GM08714 (cell line): Measurements from ENCODE around the gene OR5A2.
"Not testable (repeated sequence)": the region's sequence is repeated elsewhere in the genome, so short reads cannot be mapped to it uniquely, and the experiment has no call there.

Source experiments
- H3K4me3 ChIP-seq: fragments of 200-500 bp; sonication (Bioruptor generic); 2 replicates; pipeline ENCODE4 v1.5.1; 2014; ENCODE audit warnings: mild to moderate bottlenecking, low read length, inconsistent platforms
- ZNF274 ChIP-seq: IDR thresholded peaks from 2 replicates; pipeline ENCODE4 v1.6.1; 2012; ENCODE audit warnings: mild to moderate bottlenecking, low read depth, low read length

Gene OR5A2, protein sequence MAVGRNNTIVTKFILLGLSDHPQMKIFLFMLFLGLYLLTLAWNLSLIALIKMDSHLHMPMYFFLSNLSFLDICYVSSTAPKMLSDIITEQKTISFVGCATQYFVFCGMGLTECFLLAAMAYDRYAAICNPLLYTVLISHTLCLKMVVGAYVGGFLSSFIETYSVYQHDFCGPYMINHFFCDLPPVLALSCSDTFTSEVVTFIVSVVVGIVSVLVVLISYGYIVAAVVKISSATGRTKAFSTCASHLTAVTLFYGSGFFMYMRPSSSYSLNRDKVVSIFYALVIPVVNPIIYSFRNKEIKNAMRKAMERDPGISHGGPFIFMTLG

DNA sequence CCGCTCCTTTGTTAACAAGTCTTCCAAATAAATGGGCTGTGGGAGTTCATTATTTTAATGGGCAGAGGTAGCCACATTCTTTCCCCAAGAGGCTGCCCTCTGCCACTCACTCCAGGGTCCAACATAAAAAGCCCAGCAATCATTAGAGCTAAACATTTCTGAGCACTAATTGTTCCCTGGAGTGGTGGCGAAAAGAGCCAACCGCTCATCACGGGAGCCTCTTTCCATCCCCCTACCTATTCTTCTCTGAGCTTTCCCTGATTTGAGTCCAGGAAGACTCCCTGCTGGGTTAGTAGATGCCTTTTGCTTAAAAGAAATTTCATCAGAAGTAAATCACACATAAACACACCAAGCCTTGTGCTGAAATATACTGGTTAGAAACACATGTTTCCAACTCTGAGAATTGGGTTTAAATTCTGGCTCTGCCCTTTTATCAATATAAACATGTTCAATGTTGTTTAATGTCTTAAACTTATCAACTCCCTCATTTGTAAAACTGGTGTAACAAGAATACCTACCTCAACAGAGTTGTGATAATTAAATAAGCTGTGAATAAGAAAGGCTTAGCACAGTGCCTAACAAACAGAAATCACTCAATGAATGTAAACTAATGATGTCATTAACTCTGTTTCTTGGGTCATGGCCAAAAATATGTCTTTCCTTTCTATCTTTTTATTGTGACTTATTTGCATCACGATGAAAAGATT, at the start of gene OR5A2:
Gene OR5A2, minus strand, starts transcription at position 53 of the 707 bp plus-strand sequence. CDS start 3,460 bp downstream, outside the sequence.
- TF ChIP-seq ZNF274 = no peak
- no peak within 1 kb of the TSS for H3K4me3 ChIP-seq

DNA sequence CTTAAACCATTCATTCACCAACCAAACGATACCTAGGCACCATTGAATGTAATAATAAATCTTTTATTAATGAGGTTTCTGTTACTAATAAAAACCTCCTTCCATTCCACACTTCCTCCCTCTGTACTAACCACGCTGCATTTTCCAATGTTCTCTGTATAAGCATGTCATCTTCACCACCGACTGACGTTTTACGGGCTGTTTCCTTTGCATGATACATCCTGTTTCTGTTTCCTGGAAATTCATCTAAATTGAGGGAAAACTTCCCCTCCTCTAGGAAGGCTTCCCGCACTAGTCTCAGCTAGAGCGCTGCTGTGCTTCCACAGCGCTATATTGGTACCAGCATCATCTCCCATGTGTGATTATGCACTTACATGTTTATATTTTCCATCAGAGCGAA, 49.0 kb upstream of the OR5A2 start:
- no peak for TF ChIP-seq ZNF274

DNA sequence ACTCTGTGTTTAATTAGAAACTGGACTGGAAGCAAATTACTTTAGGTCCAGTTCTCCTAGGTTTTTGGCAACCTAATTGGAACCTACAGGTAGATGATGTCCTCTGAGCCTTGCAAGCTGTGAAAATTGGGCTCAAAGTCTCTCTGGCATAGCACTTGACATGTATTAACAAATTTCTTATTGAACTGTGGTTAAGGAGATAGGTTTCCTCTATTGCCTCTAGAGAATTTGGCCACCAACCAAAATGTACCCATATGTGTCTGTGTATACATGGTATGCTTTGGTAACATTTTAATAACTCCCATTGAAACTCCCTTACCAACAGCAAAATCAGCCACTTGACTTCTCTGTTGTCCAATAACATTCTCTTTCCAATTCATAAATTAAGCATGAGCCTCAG, 46.8 kb upstream of the OR5A2 start, which contains the start of gene OR4D10:
Gene OR4D10, plus strand, starts transcription at position 301 of the 400 bp plus-strand sequence. CDS start 4,115 bp downstream, outside the sequence.
- no peak within 1 kb of the TSS for H3K4me3 ChIP-seq
- no peak for TF ChIP-seq ZNF274

More for the DNA sequence above, 49.0 kb upstream of the OR5A2 start:
- no peak overlapping the region for H3K4me3 ChIP-seq

GRCh38 chr11:59463190-59463641, 37.0 kb upstream of the OR5A2 start:
- no peak overlapping the region for H3K4me3 ChIP-seq
- no peak for TF ChIP-seq ZNF274

DNA sequence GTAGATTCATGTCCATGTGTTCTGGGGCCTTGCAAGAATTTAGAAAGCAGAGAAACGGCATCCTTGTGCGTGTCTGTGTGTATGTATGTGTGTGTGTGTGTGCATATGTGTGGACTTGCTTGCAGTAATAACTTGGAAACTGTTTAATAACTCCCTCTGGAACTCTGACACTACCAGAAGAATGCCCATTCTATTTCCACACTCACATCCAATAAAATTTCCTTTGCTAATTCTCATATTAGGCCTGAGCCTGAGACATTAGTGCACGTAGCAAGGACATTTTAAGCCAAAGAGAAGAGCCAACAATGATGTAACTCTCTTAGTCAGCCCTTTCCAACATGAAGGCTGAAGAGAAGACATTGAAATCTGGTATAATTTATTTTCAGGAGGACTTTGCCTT, 33.7 kb upstream of the OR5A2 start:
- no peak for TF ChIP-seq ZNF274
- H3K4me3 ChIP-seq = no peak overlapping the region

- TF ChIP-seq ZNF274 = no peak
Measured at GRCh38 chr11:59456661-59457060, 30.4 kb upstream of the OR5A2 start, which contains the start of gene OR4D6. TSS of gene OR4D6 (plus strand) at chr11:59456961. CDS start at chr11:59456961, 0 bp downstream.

DNA sequence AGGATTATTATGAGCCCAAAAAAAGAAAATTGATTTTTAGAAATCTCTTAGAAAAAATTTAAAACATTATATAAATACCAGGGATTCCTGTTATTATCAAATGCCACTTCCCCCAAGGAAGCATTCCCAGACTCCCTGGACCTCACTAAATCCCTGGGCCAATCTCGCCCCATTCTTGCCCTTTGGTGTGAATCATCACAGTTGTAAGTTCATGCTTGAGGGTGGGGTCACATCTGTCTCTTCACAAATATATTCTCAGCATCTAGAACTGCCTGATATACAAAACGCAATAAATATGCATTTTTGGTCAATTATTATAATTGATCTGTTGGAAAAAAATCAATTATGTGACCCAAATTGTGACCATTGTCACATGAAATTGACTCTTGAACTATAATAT, 22.3 kb upstream of the OR5A2 start:
- H3K4me3 ChIP-seq = no peak overlapping the region
- TF ChIP-seq ZNF274 = no peak

More at GRCh38 chr11:59456661-59457060, 30.4 kb upstream of the OR5A2 start, which contains the start of gene OR4D6:
- H3K4me3 ChIP-seq = no peak within 1 kb of the TSS

DNA sequence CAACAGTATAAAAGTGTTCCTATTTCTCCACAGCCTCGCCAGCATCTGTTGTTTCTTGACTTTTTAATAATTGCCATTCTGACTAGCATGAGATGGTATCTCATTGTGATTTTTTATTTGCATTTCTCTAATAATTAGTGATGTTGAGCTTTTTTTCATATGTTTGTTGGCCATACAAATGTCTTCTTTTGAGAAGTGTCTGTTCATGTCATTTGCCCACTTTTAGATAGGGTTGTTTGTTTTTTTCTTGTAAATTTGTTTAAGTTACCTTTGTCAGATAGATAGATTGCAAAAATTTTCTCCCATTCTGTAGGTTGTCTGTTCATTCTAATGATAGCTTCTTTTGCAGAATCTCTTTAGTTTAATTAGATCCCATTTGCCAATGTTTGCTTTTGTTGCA, 19.4 kb upstream of the OR5A2 start:
- not testable (repeated sequence) for H3K4me3 ChIP-seq

GRCh38 chr11:59437770-59438169, 11.6 kb upstream of the OR5A2 start:
- no peak for TF ChIP-seq ZNF274
- no peak overlapping the region for H3K4me3 ChIP-seq

DNA sequence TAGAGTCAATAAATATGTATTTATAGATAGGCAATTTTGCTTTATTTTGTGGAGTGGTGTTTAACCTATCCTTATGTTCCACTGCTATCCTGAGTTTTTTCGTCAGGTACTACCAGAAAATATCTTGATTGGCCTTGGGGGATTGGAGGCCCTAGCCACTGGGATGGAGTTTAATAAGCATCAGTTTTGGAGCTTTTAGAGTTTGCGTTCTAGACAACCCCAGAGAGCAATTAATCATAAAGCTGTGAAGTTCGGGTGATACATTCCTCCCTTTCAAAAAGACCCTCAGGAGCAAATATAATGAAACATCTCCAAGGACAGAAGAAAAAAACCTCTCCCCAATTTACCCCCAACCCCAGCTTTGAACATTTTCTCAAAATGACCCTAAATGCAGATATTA, 10.0 kb upstream of the OR5A2 start, which contains the start of gene OR5A1:
Gene OR5A1, plus strand, starts transcription at position 301 of the 400 bp plus-strand sequence. CDS start 6,700 bp downstream, outside the sequence.
- TF ChIP-seq ZNF274 = no peak
- no peak within 1 kb of the TSS for H3K4me3 ChIP-seq

GRCh38 chr11:59429924-59430516, 3.8 kb upstream of the OR5A2 start:
- TF ChIP-seq ZNF274 = no peak
- no peak overlapping the region for H3K4me3 ChIP-seq

- no peak overlapping the region for H3K4me3 ChIP-seq
Measured at GRCh38 chr11:59427068-59427382, 812 bp upstream of the OR5A2 start.

GRCh38 chr11:59425131-59425530, 1.1 kb downstream of the OR5A2 start:
- H3K4me3 ChIP-seq = no peak overlapping the region
- no peak for TF ChIP-seq ZNF274

More at GRCh38 chr11:59427068-59427382, 812 bp upstream of the OR5A2 start:
- TF ChIP-seq ZNF274 = no peak

GRCh38 chr11:59423835-59424234, 2.4 kb downstream of the OR5A2 start:
- TF ChIP-seq ZNF274 = no peak
- H3K4me3 ChIP-seq = no peak overlapping the region

GRCh38 chr11:59418156-59418555, 8.1 kb downstream of the OR5A2 start:
- no peak for TF ChIP-seq ZNF274
- H3K4me3 ChIP-seq = no peak overlapping the region

DNA sequence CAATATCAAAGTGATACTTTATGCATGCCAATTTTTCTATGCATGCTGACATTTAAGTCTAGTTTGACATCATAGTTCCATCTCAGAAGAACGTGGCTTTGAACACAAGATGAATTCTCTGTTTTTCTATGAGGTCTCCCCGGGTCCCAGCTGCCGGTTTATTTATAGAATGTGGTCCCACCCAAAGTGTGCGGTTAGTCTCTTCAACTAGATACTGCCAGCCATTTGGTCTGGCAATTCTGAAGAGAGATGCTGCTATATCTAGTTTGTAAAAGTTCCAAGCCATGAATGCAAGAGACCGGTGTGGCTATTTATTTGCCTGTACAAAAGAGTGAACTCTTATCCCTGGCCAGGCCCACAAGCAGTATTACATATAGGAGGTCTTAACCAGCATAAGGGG, 9.2 kb downstream of the OR5A2 start:
- TF ChIP-seq ZNF274 = no peak
- H3K4me3 ChIP-seq = no peak overlapping the region
